Fibroblast of skin of back (primary cell): Measurements from ENCODE around the gene PGC.
A peak's percentile ranks its signal among the peaks of the same experiment; 100 is the strongest.
"Not testable (repeated sequence)": the region's sequence is repeated elsewhere in the genome, so short reads cannot be mapped to it uniquely, and the experiment has no call there.

ENCODE experiments used
- DNase-seq: peaks from one replicate; pipeline ENCODE4 v3.0.0-alpha.2; 2013

The PGC gene

DNA sequence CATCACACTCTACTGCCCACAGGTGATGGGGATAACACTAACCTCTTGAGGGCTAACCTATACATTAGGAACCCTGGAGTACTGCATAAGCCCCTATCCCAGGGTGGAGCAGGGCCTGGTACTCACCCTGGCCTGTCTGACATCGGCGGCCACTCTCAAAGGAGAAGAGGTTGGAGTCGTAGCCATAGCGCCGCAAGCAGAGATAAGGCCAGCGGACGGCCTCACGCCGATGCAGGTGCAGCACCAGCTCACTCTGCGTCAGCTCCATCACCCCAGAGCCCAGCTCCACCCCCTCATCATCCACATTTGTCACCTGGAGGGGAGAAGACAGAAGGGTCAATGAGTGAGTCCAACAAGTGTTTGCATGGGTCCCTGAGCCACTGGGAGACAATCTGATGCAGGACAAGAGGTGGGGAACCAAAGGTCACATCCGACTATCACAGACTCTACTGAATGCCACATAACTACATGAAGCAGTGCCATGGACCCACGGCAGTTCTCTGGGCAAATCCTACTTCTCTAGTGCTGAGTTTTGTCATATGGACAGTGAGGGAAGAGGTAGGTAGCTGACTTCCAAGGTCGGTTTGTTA lies 28.2 kb upstream of the PGC start:
- DNase-seq = no peak

- DNase-seq = no peak
These were observed 27.6 kb upstream of the PGC start for GRCh38 chr6:41774841-41775240.

DNA sequence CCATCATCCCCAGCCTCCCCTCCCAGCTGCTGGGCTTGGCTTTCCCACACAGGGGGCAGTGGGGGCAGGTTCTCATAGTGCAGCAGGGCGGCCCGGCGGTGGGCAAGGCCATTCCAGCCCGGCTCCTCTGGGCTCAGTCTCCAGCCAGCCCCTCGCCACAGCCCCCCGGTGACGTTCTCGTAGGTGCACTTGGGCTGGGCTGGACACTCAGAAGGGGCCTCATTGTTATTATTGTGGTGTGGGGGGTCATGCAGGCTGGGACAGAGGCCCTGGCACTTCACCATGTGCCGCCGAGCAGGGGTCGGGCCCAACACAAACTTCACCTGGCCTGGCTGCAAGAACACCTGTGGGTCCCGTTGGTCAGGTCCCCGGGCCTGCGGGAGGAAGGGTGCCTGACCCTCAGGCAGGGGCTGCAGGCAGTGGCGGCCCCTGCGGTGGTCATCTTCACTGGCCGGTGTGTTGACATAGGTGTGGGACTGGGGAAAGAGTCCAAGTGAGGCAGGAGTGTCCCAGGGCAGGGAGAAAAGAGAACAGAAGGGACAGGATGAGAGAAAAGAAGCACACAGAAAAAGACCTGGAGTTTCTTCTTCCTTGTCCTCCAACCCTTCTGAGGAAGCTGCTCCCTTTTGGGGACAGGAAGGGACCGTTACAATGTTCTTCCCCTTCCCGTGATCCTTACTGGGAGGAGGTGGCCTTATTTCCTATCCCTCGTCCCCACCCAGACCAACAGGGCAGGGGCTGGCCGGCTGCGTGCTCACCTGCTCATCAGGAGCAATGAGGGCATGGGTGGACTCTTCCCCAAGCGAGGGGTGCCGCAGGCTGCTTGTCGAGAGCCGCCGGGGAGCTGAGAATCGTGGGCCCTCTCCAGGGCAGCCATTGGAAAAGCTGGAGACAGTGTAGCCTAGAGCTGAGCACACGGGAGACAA lies 24.1 kb upstream of the PGC start:
- no peak for DNase-seq

DNA sequence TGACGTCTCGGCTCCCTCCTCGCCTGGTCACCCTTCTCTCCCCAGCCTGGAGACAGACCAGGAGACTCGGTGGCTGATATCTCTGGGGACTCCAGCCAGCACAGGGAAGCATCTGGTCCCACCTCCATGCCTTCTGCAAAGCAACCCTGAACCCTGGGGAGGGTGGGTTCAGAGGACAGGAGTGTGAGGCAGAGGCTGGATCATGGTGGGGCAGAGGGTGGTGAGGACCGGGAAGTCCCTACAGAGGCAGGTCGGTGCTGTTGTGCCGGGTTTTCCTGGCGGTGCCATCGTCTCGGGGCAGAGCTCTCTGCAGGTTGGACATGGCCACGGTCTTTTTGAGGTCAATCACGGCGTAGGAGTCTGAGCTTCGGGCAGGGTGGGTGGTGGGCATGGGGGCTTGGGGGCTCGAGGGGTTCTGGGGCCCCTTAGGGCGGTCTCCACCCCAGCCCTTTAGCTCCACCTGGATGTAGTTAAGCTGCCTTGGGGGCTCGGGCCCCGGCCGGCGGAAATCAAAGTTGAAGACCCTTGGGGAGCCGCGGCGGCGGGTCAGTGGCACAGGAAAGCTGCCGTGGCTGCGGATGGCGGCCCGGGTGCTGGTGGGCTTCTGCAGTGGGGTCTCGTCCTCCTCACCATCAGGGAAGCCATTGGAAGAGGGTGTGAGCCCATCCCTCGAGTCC lies 23.3 kb upstream of the PGC start:
- DNase-seq = no peak

DNA sequence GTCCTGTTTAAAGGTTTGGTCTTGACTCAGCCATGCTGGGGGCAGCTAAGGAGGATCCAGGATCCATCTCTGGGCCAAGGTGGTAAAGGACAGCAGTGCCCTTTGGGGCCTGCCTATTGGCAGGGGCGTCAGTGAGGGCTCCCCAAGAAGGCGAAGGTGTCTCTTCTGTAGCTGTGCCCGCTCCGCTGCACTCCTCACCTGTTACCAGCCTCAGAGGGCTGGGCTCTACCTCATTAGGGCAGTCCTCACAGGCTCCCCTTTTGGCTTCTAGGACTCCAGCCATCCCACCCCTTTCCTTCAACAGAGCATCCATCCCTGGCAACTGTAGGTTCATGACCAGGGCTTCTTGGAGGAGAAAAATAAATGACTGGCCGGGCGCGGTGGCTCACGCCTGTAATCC lies 22.2 kb upstream of the PGC start:
- DNase-seq = no peak

GRCh38 chr6:41768545-41769308 lies 21.5 kb upstream of the PGC start:
- no peak for DNase-seq

DNA sequence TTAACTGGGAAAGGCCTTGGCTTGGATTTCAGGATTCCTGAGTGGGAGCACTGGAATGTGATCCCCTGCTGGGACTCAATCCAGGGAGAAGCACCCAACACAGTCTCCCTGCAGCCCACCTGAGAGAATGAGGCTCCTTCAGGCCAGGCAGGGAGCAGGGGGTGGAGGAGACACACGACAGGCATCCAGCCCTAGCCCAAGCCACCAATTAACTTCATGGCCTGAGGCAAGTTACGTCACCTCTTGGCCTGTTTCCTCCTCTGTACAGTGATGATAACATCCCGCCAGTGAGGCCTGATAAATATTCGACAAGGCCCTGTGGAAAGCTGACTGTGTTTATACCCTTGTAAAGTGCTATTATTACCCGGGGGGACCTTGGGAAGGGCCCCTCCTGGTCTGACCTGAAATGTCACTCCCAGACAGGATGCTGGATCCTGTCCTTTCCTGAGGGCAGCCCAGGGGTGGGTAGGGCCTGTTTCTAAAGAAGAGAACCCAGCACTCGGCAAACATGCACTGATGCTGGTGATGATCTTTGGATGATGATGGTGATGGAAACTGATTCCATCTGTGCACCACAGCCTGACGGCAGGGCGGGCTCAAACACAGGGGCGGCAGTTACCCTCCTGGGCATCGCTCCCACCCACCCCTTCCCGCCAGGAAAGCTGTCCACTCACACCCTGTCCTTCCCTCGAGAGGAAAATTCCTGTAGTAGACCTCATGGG lies 20.1 kb upstream of the PGC start:
- peak; percentile 63 for DNase-seq

DNA sequence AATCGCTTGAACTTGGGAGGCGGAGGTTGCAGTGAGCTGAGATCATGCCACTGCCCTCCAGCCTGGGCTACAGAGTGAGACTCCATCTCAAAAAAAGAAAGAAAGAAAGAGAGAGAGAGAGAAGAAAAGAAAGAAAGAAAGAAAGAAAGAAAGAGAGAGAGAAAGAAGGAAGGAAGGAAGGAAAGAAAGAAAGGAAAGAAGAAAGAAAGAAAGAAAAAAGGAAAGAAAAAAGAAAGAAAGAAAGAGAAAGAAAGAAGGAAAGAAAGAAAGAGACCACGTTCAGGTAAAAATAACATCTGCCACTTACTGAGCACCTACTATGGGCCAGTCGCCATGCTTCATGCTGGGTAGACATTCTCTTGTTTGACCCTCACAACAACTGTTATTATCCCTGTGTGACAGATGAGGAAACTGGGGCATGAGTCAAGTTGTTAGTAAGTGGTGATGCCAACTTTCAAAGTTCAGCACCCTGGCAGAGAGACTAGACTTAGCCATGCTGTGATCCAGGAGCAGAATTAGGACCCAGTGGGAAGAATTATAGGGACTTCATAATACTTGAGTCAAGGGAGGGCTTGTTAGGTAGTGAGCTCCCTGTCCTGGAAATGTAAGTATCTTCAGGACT lies 19.0 kb upstream of the PGC start:
- DNase-seq = not testable (repeated sequence)

- no peak for DNase-seq
These were observed 16.3 kb upstream of the PGC start for GRCh38 chr6:41763470-41763869.

DNA sequence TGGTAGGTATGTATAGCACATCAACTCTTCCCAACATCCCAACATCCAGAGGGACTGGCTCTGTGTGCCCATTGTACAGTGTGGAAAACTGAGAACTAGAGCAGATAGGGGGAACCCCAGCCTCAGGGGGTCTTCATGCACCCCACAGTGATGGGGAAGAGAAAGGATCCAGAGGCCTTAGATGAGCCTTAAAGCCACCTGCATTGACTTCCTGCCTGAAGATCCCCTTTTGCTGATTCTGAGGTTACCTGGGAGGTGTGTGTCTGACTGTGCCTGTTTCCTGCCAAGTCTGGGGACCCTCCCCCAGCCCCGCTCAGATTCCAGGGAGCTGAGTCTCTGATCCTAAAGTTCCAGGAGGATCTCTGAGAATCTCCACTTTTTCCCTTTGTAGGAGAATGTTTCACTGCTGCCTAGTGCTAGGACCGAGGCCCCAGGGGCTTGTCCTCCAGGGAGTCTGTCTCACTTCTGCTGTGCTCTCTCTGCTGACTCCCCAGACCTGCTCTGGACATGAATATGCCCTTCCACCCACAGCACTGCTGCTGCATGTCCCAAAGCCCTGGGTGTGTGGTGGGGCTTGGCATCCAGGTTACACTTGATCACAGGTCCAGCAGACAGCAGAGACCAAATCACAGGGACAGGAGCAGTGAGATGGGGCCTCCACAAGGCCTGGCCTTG lies 12.8 kb upstream of the PGC start:
- DNase-seq = no peak

DNA sequence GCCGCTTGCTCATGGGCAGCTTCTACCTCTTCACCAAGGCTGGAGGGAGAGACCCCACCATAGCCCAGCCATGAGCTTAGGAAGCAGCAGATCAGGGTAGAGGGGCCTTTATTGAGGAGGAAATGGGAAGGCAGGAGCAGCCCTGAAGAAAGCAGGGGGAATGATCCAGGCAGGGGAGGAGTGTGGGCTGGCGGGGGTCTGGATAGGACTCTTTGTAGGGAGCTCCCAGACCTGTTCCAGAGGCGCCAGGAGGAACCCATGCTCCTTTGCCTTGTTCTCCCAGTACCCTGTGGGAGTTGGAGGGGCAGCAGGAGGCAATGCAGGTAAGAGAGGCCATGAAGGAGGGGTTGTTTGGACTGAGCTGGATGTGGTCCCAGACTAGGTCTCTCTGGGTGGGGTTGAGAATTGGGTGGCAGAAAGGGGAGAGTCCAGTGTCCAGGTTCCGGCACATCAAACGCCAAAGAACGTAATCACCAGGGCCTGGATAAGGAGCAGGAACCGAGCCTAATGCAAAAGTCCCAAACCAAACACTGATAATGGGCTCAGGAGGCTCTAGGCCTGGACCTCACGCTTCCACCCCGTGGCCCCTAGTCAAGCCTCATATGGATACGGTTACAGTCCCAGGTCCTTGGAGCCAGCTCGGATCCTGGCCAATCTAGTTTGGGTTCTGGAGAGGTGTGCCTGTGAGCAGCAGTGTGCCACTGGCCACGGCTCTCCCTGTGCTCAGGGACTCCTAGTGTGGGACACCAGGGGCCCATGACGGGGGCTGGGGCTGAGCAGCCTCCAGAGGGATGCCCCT lies 12.1 kb upstream of the PGC start:
- no peak for DNase-seq

- no peak for DNase-seq
These were observed 11.4 kb upstream of the PGC start for GRCh38 chr6:41758641-41759035.

- DNase-seq = no peak
These were observed 10.9 kb upstream of the PGC start for GRCh38 chr6:41757931-41758640.

GRCh38 chr6:41757271-41757670 lies 10.1 kb upstream of the PGC start:
- no peak for DNase-seq

- DNase-seq = no peak
These were observed 9.2 kb upstream of the PGC start for GRCh38 chr6:41756354-41756753.

DNA sequence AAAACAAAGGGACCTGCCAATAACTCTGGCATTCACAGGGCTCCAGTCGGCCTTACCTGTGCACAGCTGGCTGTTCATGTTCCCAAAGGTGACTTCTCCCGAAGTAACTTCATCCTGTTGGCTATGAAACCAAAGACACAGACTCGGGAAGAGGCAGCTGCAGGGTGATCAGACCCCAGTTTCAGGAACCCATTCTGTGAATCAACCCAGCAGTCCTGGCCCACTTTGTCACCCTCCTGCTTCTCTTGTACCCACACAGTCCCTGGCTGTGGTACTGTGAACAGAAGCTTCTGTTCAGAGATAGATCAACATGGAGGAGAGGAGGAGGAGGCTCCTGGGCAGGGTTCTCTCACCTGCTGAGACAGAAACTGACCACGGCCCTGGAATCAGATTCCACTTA lies 8.7 kb upstream of the PGC start:
- no peak for DNase-seq

DNA sequence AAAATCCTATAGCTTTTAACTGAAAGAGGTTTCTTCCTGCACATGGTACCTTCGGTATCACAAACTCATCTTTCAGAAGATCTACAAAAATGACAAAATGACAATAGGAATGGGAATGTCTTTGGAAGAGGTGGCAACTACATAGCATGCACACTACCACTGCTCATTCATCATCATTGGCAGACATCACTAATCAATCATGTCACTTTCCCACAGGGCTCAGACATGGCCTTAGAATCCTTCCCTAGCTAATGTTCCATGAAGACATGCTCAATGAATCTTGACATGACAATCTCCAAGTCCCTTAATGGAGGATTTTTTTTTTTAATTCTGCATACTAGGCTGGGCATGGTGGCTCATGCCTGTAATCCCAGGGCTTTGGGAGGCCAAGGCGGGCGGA lies 3.2 kb upstream of the PGC start:
- no peak for DNase-seq

DNA sequence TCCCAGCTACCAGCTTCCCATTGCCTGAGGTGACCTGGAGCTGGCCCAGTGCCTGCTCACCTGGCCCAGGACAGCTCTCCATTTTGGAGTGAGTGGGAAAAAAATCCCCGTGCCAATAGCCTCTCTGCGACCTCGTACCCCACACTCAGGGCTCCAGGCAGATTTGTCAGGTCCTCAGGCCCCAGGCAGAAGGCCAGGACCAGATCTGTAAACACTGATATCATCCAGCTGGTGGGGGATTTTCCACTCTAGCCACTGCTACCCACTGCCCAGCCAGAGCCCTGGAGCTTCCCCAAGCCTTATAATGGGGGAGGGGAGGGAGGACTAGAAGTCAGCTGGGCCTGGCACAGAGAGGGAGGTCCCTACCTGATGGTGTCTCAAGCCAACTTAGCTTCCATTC lies 1.3 kb upstream of the PGC start:
- no peak for DNase-seq

DNA sequence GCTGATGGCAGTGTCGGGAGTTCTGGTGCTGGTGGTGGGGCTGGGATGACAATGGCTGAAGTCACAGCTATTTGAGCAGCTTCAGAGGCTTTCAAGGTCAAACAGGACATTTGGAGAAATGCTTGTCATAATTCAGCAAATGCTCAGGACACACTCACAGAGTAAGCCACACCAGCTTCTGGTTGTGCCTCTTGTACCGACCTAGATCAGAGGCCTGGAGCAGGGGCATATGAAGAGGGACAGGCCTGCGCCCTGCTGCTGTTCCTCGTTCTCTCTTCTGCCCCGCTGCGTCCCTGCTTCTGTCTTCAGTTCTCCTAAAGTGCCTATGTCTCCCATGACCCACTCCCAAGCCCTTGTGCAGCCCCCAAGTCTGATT lies 893 bp upstream of the PGC start:
- DNase-seq = no peak

- no peak for DNase-seq
These were observed 1.1 kb downstream of the PGC start for GRCh38 chr6:41746107-41746506.
